Chondrocyte (in vitro differentiated cells): ENCODE data around the gene F13A1. TPM values are rescaled to one million over a fixed set of nuclear protein-coding genes. Genes with fewer than 3 reads are reported as not detected.

Experiments used
- DNase-seq: peaks from one replicate; pipeline ENCODE4 v3.0.0; 2021; ENCODE audit warnings: mixed read lengths, low spot score
- H3K27ac Mint-ChIP-seq: one replicate; pipeline ENCODE4 v1.8.0; 2021; ENCODE audit warnings: mild to moderate bottlenecking, moderate library complexity, mixed read lengths; ENCODE audit not compliant: unreplicated experiment
- H3K27me3 Mint-ChIP-seq: 2 replicates; pipeline ENCODE4 v1.8.0; 2021; ENCODE audit warnings: low read depth, mixed read lengths
- H3K36me3 Mint-ChIP-seq: 2 replicates; pipeline ENCODE4 v1.8.0; 2021; ENCODE audit warnings: low read depth, mixed read lengths
- H3K4me1 Mint-ChIP-seq: 2 replicates; pipeline ENCODE4 v1.8.0; 2021; ENCODE audit warnings: low read depth, mild to moderate bottlenecking, mixed read lengths
- H3K4me3 Mint-ChIP-seq: one replicate; pipeline ENCODE4 v1.8.0; 2021; ENCODE audit warnings: mild to moderate bottlenecking, moderate library complexity, mixed read lengths; ENCODE audit not compliant: unreplicated experiment
- H3K9me3 Mint-ChIP-seq: 2 replicates; pipeline ENCODE4 v1.8.0; 2021; ENCODE audit warnings: low read depth, mixed read lengths
- long read RNA-seq: library from polyadenylated mRNA; stranded (forward); transcript quantifications from one replicate; pipeline ENCODE4 v2.0.0, GENCODE V29; 2021
- total RNA-seq: library from RNA; stranded (reverse); gene quantifications from 3 replicates; pipeline ENCODE4 v1.2.1, GENCODE V29; 2021
- TF ChIP-seq, protein P1 (sequence below): fragments of 200-600 bp; sonication (generic); IDR thresholded peaks from 2 replicates; pipeline ENCODE4 v1.5.0; 2021; ENCODE audit warnings: antibody characterized with exemption, mild to moderate bottlenecking, moderate library complexity

The F13A1 gene
- 0.94 to 2.9 TPM (median 2.7 TPM) in 3 replicates for total RNA-seq
- long read RNA-seq, partial matches to known transcripts, result 0 of 2 reads
- long read RNA-seq, other reads (novel, unspliced or antisense), result 1 of 2 reads

GRCh38 chr6:6319952-6320811 lies at the start of gene F13A1:
TSS of gene F13A1 (minus strand) at chr6:6320662. CDS start at chr6:6318664, 1,998 bp downstream.
- Mint-ChIP-seq H3K27ac (no peak within 1 kb of the TSS), H3K4me3 (no peak within 1 kb of the TSS), H3K4me1 (peaks cover 33% of the 10 kb centered on the region), H3K36me3 (no peaks in the 10 kb centered on the region), H3K9me3 (no peaks in the 10 kb centered on the region), H3K27me3 (no peaks in the 10 kb centered on the region)
- TF ChIP-seq, protein P1, sequence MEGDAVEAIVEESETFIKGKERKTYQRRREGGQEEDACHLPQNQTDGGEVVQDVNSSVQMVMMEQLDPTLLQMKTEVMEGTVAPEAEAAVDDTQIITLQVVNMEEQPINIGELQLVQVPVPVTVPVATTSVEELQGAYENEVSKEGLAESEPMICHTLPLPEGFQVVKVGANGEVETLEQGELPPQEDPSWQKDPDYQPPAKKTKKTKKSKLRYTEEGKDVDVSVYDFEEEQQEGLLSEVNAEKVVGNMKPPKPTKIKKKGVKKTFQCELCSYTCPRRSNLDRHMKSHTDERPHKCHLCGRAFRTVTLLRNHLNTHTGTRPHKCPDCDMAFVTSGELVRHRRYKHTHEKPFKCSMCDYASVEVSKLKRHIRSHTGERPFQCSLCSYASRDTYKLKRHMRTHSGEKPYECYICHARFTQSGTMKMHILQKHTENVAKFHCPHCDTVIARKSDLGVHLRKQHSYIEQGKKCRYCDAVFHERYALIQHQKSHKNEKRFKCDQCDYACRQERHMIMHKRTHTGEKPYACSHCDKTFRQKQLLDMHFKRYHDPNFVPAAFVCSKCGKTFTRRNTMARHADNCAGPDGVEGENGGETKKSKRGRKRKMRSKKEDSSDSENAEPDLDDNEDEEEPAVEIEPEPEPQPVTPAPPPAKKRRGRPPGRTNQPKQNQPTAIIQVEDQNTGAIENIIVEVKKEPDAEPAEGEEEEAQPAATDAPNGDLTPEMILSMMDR, result no peak
- DNase-seq, result no peak

DNA sequence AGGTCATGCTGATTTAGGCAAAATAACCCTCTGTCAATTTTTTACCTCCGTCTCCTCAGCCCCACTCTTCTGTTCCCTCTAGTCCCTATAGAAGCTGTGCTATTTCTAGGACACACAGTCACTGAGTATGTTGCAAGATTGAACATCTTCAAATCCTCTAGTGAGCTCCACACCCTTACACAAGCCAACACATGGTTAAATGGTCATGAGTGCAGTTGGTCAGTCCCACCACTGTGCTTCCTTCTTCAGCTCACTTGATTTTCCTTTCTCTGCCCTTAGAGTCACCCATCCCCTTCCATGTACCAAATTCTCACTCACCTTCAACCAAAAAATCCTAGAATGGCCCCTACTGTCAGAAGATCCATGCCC lies 48.2 kb upstream of the F13A1 start:
- TF ChIP-seq, protein P1, result no peak
- H3K27ac Mint-ChIP-seq, result no peak overlapping the region
- H3K4me1 Mint-ChIP-seq, result no peaks in the 10 kb centered on the region
- no peak overlapping the region for H3K4me3 Mint-ChIP-seq
- H3K9me3 Mint-ChIP-seq, result peaks cover 13% of the 10 kb centered on the region
- peaks cover 15% of the 10 kb centered on the region for H3K27me3 Mint-ChIP-seq
- no peak for DNase-seq
- H3K36me3 Mint-ChIP-seq, result no peaks in the 10 kb centered on the region

- no peak overlapping the region for H3K27ac Mint-ChIP-seq
- H3K9me3 Mint-ChIP-seq, result peaks cover 9% of the 10 kb centered on the region
- H3K4me3 Mint-ChIP-seq, result no peak overlapping the region
- no peak for DNase-seq
- TF ChIP-seq, protein P1, result no peak
- peaks cover 13% of the 10 kb centered on the region for H3K27me3 Mint-ChIP-seq
- no peaks in the 10 kb centered on the region for H3K36me3 Mint-ChIP-seq
- H3K4me1 Mint-ChIP-seq, result no peaks in the 10 kb centered on the region
These were observed 47.7 kb upstream of the F13A1 start for GRCh38 chr6:6368040-6368683.

DNA sequence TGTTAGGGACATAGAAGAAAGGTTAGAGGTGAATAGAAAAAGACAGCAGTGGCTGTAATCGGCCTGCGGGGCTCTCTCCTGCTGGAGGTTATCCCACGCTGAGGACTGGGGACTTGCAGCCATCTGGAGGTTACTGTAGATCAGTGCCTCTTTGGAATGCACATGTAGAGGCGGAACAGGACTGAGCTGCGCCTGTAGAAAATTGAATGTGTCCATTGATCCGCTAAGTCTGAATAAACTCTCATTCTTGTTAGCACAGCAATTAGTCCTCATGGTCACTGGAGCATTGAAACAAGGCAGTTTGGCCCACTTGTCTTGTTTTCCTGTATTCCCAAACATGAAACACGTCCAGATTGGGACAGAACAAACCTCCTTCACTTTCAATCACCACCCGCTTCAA lies 46.3 kb upstream of the F13A1 start:
- Mint-ChIP-seq H3K4me3 (no peak overlapping the region), H3K36me3 (no peaks in the 10 kb centered on the region), H3K4me1 (no peaks in the 10 kb centered on the region), H3K27me3 (peaks cover 10% of the 10 kb centered on the region), H3K27ac (no peak overlapping the region), H3K9me3 (peaks cover 9% of the 10 kb centered on the region)
- TF ChIP-seq, protein P1, result no peak
- DNase-seq, result no peak

GRCh38 chr6:6365242-6365641 lies 44.8 kb upstream of the F13A1 start:
- Mint-ChIP-seq H3K36me3 (no peaks in the 10 kb centered on the region), H3K27ac (no peak overlapping the region), H3K4me1 (no peaks in the 10 kb centered on the region), H3K27me3 (peaks cover 9% of the 10 kb centered on the region), H3K4me3 (no peak overlapping the region), H3K9me3 (peaks cover 4% of the 10 kb centered on the region)
- TF ChIP-seq, protein P1, result no peak
- DNase-seq, result no peak
